Choroid plexus epithelial cell (primary cell): ENCODE data around the gene APLP2.

Experiments used
- DNase-seq: peaks from one replicate; pipeline ENCODE4 v3.0.0-alpha.2; 2010; ENCODE audit warnings: low read depth
- H3K4me3 ChIP-seq: 2 replicates; pipeline ENCODE4 v1.5.1; 2011; ENCODE audit warnings: low read depth, mild to moderate bottlenecking, control low read depth, low read length, moderate library complexity
- CTCF ChIP-seq: conservative IDR thresholded peaks from 2 replicates; pipeline ENCODE4 v1.5.1; 2011; ENCODE audit warnings: low read depth, mild to moderate bottlenecking, control low read depth, inconsistent platforms, low read length, moderate library complexity

APLP2 gene

DNA sequence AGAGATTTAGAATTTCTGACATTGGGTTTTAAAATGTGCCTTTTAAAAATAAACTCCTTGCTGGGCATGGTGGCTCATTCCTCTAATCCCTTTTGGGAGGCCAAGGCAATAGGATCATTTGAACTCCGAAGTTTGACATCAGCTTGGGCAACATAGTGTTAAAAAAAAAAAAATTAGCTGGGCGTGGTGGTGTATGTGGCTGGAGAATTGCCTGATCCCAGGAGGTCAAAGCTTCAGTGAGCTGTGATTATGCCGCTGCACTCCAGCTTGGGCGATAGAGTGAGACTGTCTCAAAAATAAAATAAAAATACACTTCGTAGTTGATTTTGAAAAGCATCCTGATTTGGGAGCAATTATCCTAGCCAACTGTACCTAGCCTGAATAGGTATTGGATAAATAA is 3.4 kb upstream of the APLP2 start:
- no peak overlapping the region for H3K4me3 ChIP-seq
- TF ChIP-seq CTCF = no peak
- no peak for DNase-seq

DNA sequence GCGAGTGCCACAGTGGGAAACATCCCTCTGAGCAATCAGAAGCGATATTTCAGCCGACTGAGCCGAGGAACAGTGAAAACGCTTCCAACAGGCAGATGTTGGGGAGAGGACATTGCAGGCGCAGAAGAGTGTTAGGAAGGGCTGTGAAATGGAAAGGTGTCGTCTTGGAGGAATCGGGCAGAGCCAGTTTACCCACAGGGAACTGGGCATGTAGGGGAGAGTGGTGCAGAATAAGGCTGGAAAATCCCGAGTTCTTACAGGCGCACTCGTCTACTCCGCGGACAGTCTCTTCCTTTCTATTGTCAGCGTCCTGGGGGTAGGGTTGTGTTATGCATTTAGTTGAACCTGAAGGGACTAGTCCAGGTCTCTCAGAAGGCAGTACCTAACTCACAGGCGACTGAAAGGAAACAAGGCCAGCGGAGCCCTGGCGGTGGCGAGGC is 1.1 kb upstream of the APLP2 start:
- no peak for DNase-seq
- peak overlapping the region; percentile 79 for H3K4me3 ChIP-seq
- no peak for TF ChIP-seq CTCF

DNA sequence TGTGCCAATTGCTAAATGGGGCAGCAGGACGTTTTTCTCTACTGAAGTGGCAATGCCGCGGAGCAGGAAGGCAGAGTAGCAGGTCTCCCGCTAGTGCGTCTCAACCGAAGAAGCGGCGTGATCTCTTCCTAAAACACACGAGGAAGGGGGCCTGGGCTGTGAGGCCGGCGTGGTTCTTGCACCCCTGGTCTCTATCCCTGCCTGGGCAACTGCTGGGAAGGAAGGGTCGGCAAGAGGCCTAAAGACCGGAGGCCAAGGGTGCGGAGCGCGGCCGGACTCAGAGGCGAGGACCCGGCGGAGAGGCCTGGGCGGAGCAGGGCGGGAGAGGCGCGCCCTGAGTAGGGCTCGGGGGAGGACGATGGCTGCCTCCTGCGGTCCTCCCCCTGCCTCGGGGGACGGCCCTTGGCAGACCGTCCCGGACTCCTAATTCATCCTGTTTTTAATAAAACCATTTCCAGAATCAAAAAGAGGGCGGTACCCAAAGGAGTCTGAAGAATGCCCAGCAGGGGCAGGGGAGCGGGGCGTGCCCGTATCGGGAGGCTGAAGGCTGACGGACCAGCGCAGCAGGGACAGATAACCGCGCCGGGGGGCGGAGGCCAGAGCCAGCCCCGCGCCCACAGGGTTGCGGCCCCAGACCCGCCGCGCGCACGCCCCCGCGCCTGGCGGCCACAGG is 572 bp upstream of the APLP2 start:
- peak overlapping the region; percentile 79 for H3K4me3 ChIP-seq
- TF ChIP-seq CTCF = peak; percentile 19
- DNase-seq = peak; percentile 72

DNA sequence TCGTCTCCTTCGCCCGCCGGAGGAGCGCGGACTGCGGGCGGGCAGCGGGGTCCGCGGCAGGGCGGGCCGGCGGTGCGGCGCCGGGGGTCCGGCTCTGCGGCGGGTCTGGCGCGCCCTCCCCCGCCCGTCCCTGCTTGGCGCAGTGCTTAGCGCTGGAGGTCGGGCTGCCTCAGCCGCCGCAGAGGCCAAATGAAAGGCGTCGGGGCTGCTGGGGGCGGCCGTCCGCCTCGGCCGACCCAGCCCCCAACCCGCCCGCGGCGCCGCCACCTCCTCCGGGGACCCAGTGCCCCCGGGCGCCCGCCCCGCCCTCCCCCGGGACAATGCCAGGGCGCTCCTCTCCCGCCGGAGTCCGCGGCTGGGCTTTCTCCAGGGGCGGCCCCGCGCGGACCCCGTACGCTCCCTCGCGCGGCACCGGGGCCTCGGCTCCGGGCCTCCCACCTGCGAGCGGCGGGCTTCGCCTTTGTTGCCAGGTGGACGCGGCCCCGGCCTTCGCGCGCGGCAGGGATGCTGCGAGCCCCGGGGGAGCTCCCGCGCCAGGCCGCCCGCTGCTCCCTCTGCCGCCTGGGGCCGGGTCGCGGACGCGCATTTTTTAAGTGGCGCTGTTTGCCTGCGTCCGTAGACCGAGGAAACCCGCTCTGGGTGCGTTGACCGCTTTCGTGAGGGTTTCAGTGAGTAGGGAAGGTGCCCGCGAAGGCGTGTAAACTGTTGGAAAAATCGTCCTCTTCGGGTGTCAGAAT is 583 bp downstream of the APLP2 start:
- no peak for TF ChIP-seq CTCF

DNA sequence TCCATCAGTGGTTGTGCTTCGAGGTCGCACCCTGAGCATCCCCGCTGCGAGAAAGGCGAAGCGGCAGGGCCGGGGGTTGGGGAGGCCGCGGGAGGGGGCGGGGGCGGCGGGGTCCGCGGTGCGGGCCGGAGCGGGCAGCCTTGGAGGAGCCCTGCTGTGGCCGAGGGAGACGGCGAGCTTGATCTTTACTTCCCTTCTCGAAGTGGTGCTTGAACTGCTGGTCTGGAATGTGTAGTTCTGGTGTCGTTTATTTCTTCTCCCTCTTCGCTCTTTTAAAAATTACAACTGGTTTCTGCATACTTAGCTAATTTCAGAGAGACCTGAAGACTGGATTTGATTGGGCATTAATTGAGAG is 1.1 kb downstream of the APLP2 start:
- no peak for TF ChIP-seq CTCF
- peak; percentile 61 for DNase-seq
- H3K4me3 ChIP-seq = peak overlapping the region; percentile 79

More for the DNA sequence above, 583 bp downstream of the APLP2 start:
- peak; percentile 37 for DNase-seq
- peak overlapping the region; percentile 79 for H3K4me3 ChIP-seq

GRCh38 chr11:130071211-130071712 is 1.6 kb downstream of the APLP2 start:
- no peak for TF ChIP-seq CTCF
- H3K4me3 ChIP-seq = peak overlapping the region; percentile 79
- DNase-seq = peak; percentile 43
